HEK293 (cell line): ENCODE results near the gene ERGIC1.

Experiments
- CTCF ChIA-PET: fragments of 350-600 bp; formaldehyde crosslinking; extraction: SDS; loops from one replicate; lab custom pipeline; 2021; ENCODE audit warnings: antibody characterized with exemption; lab: Yijun Ruan, JAX
- POLR2A ChIA-PET: fragments of 300-600 bp; formaldehyde crosslinking; extraction: SDS; loops from one replicate; lab custom pipeline; 2020; ENCODE audit warnings: antibody characterized with exemption, inconsistent platforms; lab: Yijun Ruan, JAX
- H3K27ac ChIP-seq: fragments of 200-500 bp; sonication (Bioruptor generic); 2 replicates; pipeline ENCODE4 v1.5.1; 2014; ENCODE audit warnings: low read depth, low read length, control low read depth, inconsistent platforms; ENCODE audit errors: extremely low read depth
- H3K36me3 ChIP-seq, 2 experiments: fragments of 200-500 bp in 1 of 2; sonication (Bioruptor generic) in 1 of 2; 1 replicate in 1 of 2; 2 replicates in 1 of 2; pipeline ENCODE4 v1.5.1; 2014 to 2017; ENCODE audit warnings: inconsistent platforms in 2 of 2, low read length in 2 of 2; ENCODE audit not compliant: control insufficient read depth in 2 of 2, insufficient read depth in 1 of 2
- H3K4me1 ChIP-seq: fragments of 200-500 bp; sonication (Bioruptor generic); 2 replicates; pipeline ENCODE4 v1.5.1; 2014; ENCODE audit warnings: mild to moderate bottlenecking, low read length, inconsistent platforms; ENCODE audit not compliant: control insufficient read depth, insufficient read depth
- H3K4me3 ChIP-seq: 2 replicates; pipeline ENCODE4 v1.5.1; 2011; ENCODE audit warnings: low read depth, mild to moderate bottlenecking, control low read depth, low read length, moderate library complexity
- H3K9me3 ChIP-seq: fragments of 200-500 bp; sonication (Bioruptor generic); 2 replicates; pipeline ENCODE4 v1.5.1; 2014; ENCODE audit warnings: low read depth, low read length, inconsistent platforms; ENCODE audit not compliant: control insufficient read depth, insufficient read depth
- EGR2 ChIP-seq: fragments of 450-650 bp; formaldehyde crosslinking; IDR thresholded peaks from 2 replicates; pipeline ENCODE4 v1.5.1; 2016; ENCODE audit warnings: low read depth, missing biosample characterization, missing genetic modification characterization
- FEZF1 ChIP-seq: fragments of 450-650 bp; formaldehyde crosslinking; IDR thresholded peaks from 2 replicates; pipeline ENCODE4 v1.5.1; 2016; ENCODE audit warnings: missing biosample characterization, missing genetic modification characterization
- GLIS1 ChIP-seq: fragments of 450-650 bp; formaldehyde crosslinking; IDR thresholded peaks from 2 replicates; pipeline ENCODE4 v1.5.1; 2016; ENCODE audit warnings: missing biosample characterization, missing genetic modification characterization
- HOXA7 ChIP-seq: sonication (generic); formaldehyde crosslinking; IDR thresholded peaks from 2 replicates; pipeline ENCODE4 v1.8.1; 2022; ENCODE audit warnings: missing genetic modification reagents, borderline replicate concordance
- KLF17 ChIP-seq: fragments of 450-650 bp; formaldehyde crosslinking; IDR thresholded peaks from 2 replicates; pipeline ENCODE4 v1.5.1; 2016; ENCODE audit warnings: missing biosample characterization, missing genetic modification characterization
- REPIN1 ChIP-seq: fragments of 450-650 bp; formaldehyde crosslinking; IDR thresholded peaks from 2 replicates; pipeline ENCODE4 v1.5.1; 2017; ENCODE audit warnings: missing biosample characterization, missing genetic modification characterization, low read depth
- SCRT1 ChIP-seq: fragments of 450-650 bp; formaldehyde crosslinking; IDR thresholded peaks from 2 replicates; pipeline ENCODE4 v1.5.1; 2016; ENCODE audit warnings: missing biosample characterization, missing genetic modification characterization, borderline replicate concordance
- WT1 ChIP-seq: fragments of 450-650 bp; formaldehyde crosslinking; IDR thresholded peaks from 2 replicates; pipeline ENCODE4 v1.5.1; 2016; ENCODE audit warnings: missing biosample characterization, missing genetic modification characterization
- ZBTB7A ChIP-seq: fragments of 450-650 bp; formaldehyde crosslinking; IDR thresholded peaks from 2 replicates; pipeline ENCODE4 v1.5.1; 2016; ENCODE audit warnings: low read depth, missing biosample characterization, missing genetic modification characterization
- ZFHX2 ChIP-seq: fragments of 450-650 bp; formaldehyde crosslinking; conservative IDR thresholded peaks from 2 replicates; pipeline ENCODE4 v1.5.1; 2016; ENCODE audit warnings: missing biosample characterization, missing genetic modification characterization
- ZFP3 ChIP-seq: fragments of 450-650 bp; formaldehyde crosslinking; IDR thresholded peaks from 2 replicates; pipeline ENCODE4 v1.5.1; 2016; ENCODE audit warnings: low read depth, missing biosample characterization, missing genetic modification characterization
- ZFP41 ChIP-seq: fragments of 450-650 bp; formaldehyde crosslinking; IDR thresholded peaks from 2 replicates; pipeline ENCODE4 v1.5.1; 2016; ENCODE audit warnings: missing biosample characterization, missing genetic modification characterization, borderline replicate concordance
- ZIC2 ChIP-seq: fragments of 450-650 bp; formaldehyde crosslinking; IDR thresholded peaks from 2 replicates; pipeline ENCODE4 v1.5.1; 2016; ENCODE audit warnings: missing biosample characterization, missing genetic modification characterization
- ZNF121 ChIP-seq: fragments of 450-650 bp; formaldehyde crosslinking; IDR thresholded peaks from 2 replicates; pipeline ENCODE4 v1.5.1; 2016; ENCODE audit warnings: missing biosample characterization, missing genetic modification characterization
- ZNF239 ChIP-seq: fragments of 450-650 bp; formaldehyde crosslinking; IDR thresholded peaks from 2 replicates; pipeline ENCODE4 v1.5.1; 2016; ENCODE audit warnings: missing biosample characterization, missing genetic modification characterization
- ZNF394 ChIP-seq: fragments of 450-650 bp; formaldehyde crosslinking; IDR thresholded peaks from 2 replicates; pipeline ENCODE4 v1.5.1; 2016; ENCODE audit warnings: missing biosample characterization, missing genetic modification characterization, mild to moderate bottlenecking, moderate library complexity, borderline replicate concordance
- ZNF423 ChIP-seq: fragments of 450-650 bp; formaldehyde crosslinking; IDR thresholded peaks from 2 replicates; pipeline ENCODE4 v1.5.1; 2016; ENCODE audit warnings: missing biosample characterization, missing genetic modification characterization
- ZNF558 ChIP-seq: fragments of 450-650 bp; formaldehyde crosslinking; IDR thresholded peaks from 2 replicates; pipeline ENCODE4 v1.5.1; 2016; ENCODE audit warnings: missing biosample characterization, missing genetic modification characterization
- ZNF610 ChIP-seq: fragments of 450-650 bp; formaldehyde crosslinking; IDR thresholded peaks from 2 replicates; pipeline ENCODE4 v1.5.1; 2016; ENCODE audit warnings: missing biosample characterization, missing genetic modification characterization, borderline replicate concordance
- ZXDB ChIP-seq: fragments of 450-650 bp; formaldehyde crosslinking; IDR thresholded peaks from 2 replicates; pipeline ENCODE4 v1.5.1; 2016; ENCODE audit warnings: missing biosample characterization, missing genetic modification characterization

The ERGIC1 gene

GRCh38 chr5:172827841-172828240 is 6.2 kb upstream of the ERGIC1 start:
- H3K4me3 ChIP-seq, result no peak overlapping the region
- TF ChIP-seq ZNF394 (tag by site-specific recombination) (no peak), ZNF423 (no peak), ZIC2 (tag by site-specific recombination) (peak; percentile 47), HOXA7 (no peak), GLIS1 (tag by site-specific recombination) (peak; percentile 91), REPIN1 (tag by site-specific recombination) (no peak), SCRT1 (tag by site-specific recombination) (no peak), ZNF610 (tag by site-specific recombination) (no peak), ZNF239 (tag by site-specific recombination) (no peak), ZNF558 (no peak)
- TF ChIP-seq, all 188 proteins: peak for 2
- no peaks in the 10 kb centered on the region for H3K36me3 ChIP-seq
- H3K4me1 ChIP-seq, result peaks cover 3% of the 10 kb centered on the region
- H3K27ac ChIP-seq, result no peak overlapping the region
- CTCF ChIA-PET, result no interaction called here
- H3K9me3 ChIP-seq, result no peaks in the 10 kb centered on the region
- POLR2A ChIA-PET, result no interaction called here

GRCh38 chr5:172828911-172829431 is 5.1 kb upstream of the ERGIC1 start:
- peak; percentile 69 for TF ChIP-seq WT1 (tag by site-specific recombination)
- peak; percentile 93 for TF ChIP-seq GLIS1 (tag by site-specific recombination)
- no peak for TF ChIP-seq ZFP3 (tag by site-specific recombination)
- peak; percentile 59 for TF ChIP-seq ZFHX2
- TF ChIP-seq EGR2 (tag by site-specific recombination), result 0 out of 2 replicates have a peak, but pooled peaks have one; percentile 22
- no peak for TF ChIP-seq ZBTB7A
- TF ChIP-seq ZIC2 (tag by site-specific recombination), result peak; percentile 87
- TF ChIP-seq ZFP41 (tag by site-specific recombination), result no peak
- TF ChIP-seq KLF17 (tag by site-specific recombination), result peak; percentile 57; the same call in 1 of the 2 replicates
- no peaks in the 10 kb centered on the region for H3K36me3 ChIP-seq
- H3K9me3 ChIP-seq, result no peaks in the 10 kb centered on the region
- CTCF ChIA-PET, result interaction anchor here (0.6 to 1.4 kb wide), 3 partner anchors 114 to 1144 kb away, joined by 3 to 4 read pairs (median 4); no protein-coding TSS in a partner anchor
- peaks cover 3% of the 10 kb centered on the region for H3K4me1 ChIP-seq
- no peak overlapping the region for H3K27ac ChIP-seq
- POLR2A ChIA-PET, result interaction anchor here (0.9 to 1.6 kb wide), 2 partner anchors 14 to 57 kb away, joined by 5 to 10 read pairs; partner anchors contain the start of gene DUSP1
- H3K4me3 ChIP-seq, result no peak overlapping the region

- no peaks in the 10 kb centered on the region for H3K36me3 ChIP-seq
- peaks cover 3% of the 10 kb centered on the region for H3K4me1 ChIP-seq
- CTCF ChIA-PET, result interaction anchor here (1.4 kb wide), 1 partner anchor 116 kb away, joined by 4 read pairs; no protein-coding TSS in a partner anchor
- no peak overlapping the region for H3K4me3 ChIP-seq
- H3K9me3 ChIP-seq, result no peaks in the 10 kb centered on the region
- TF ChIP-seq ZXDB (tag by site-specific recombination) (no peak), ZFHX2 (no peak), FEZF1 (tag by site-specific recombination) (no peak), ZNF121 (tag by site-specific recombination) (no peak)
- TF ChIP-seq, all 188 proteins: peak for 0
- POLR2A ChIA-PET, result no interaction called here
- H3K27ac ChIP-seq, result no peak overlapping the region
These were observed 3.7 kb upstream of the ERGIC1 start for GRCh38 chr5:172830275-172830799.
